ENCODE measurements around the gene P2RY4.

- TF ChIP-seq CTCF (IDR thresholded peaks at IDR 0.05) (no peak), POLR2A (IDR thresholded peaks at IDR 0.05) (no peak)
Observed at GRCh38 chrX:70240751-70241150, 19.3 kb downstream of the P2RY4 start.
